NCI-H2196 (cell line): ENCODE measurements around the gene MBD6.

Experiments used
- DNase-seq: peaks from one replicate; lab custom pipeline; 2025; ENCODE audit not compliant: unreplicated experiment; lab: John Stamatoyannopoulos, UW

The MBD6 gene

GRCh38 chr12:57527184-57527583 is 4.6 kb downstream of the MBD6 start:
- DNase-seq, result no peak

- no peak for DNase-seq
Observed at GRCh38 chr12:57528176-57528575, 5.6 kb downstream of the MBD6 start.

- DNase-seq, result no peak
Observed at GRCh38 chr12:57528831-57529555, 6.4 kb downstream of the MBD6 start.

GRCh38 chr12:57529831-57530230 is 7.2 kb downstream of the MBD6 start:
- DNase-seq, result no peak

- no peak for DNase-seq
Observed at GRCh38 chr12:57530396-57531142, 7.9 kb downstream of the MBD6 start.

GRCh38 chr12:57531836-57532235 is 9.2 kb downstream of the MBD6 start:
- DNase-seq, result no peak

GRCh38 chr12:57533108-57533507 is 10.5 kb downstream of the MBD6 start:
- DNase-seq, result no peak

GRCh38 chr12:57534250-57534649 is 11.6 kb downstream of the MBD6 start:
- DNase-seq, result no peak

- DNase-seq, result no peak
Observed at GRCh38 chr12:57534991-57535543, 12.4 kb downstream of the MBD6 start.

GRCh38 chr12:57535764-57536596 is 13.4 kb downstream of the MBD6 start:
- no peak for DNase-seq

- no peak for DNase-seq
Observed at GRCh38 chr12:57536597-57536942, 13.9 kb downstream of the MBD6 start.

GRCh38 chr12:57539134-57539768 is 16.6 kb downstream of the MBD6 start:
- DNase-seq, result no peak

- DNase-seq, result no peak
Observed at GRCh38 chr12:57541001-57541400, 18.4 kb downstream of the MBD6 start.

- no peak for DNase-seq
Observed at GRCh38 chr12:57541717-57542116, 19.1 kb downstream of the MBD6 start.

GRCh38 chr12:57543581-57543980 is 21.0 kb downstream of the MBD6 start:
- DNase-seq, result peak; percentile 68

- DNase-seq, result no peak
Observed at GRCh38 chr12:57545809-57546437, 23.3 kb downstream of the MBD6 start.

GRCh38 chr12:57546438-57547287 is 24.0 kb downstream of the MBD6 start, which contains the start of gene DCTN2:
TSS of gene DCTN2 (minus strand) at chr12:57547192. CDS start at chr12:57547063, 129 bp downstream.
- peak; percentile 94 for DNase-seq

- no peak for DNase-seq
Observed at GRCh38 chr12:57547288-57548012, 24.8 kb downstream of the MBD6 start.

- DNase-seq, result no peak
Observed at GRCh38 chr12:57548013-57548315, 25.3 kb downstream of the MBD6 start.
